Sciatic nerve (tissue), 2 donors: ENCODE results near the gene TMEM131L. TPM values are rescaled to one million over a fixed set of nuclear protein-coding genes. Genes with fewer than 3 reads are reported as not detected.
"Not testable (repeated sequence)": the region's sequence is repeated elsewhere in the genome, so short reads cannot be mapped to it uniquely, and the experiment has no call there.

Source experiments
- ATAC-seq: fragments of 200-7000 bp; cut with Tn5 transposase; one replicate; pipeline ENCODE4 v1.9.1; 2020; ENCODE audit warnings: mild to moderate bottlenecking, moderate library complexity
- DNase-seq: peaks from one replicate; pipeline ENCODE4 v3.0.0-alpha.2; 2020; ENCODE audit warnings: low spot score
- intact Hi-C: fragments of 100-400 bp; cut with DNase I; formaldehyde crosslinking; loops from one replicate; pipeline ENCODE4 v1.14.2; 2022
- total RNA-seq: library from RNA; stranded (reverse); fragmentation: NEBNext Ultra II Directional; extraction: Animal tissue kit (Norgen Biotek cat#: 25700); gene quantifications from one replicate; pipeline ENCODE4 v1.2.1, GENCODE V29; 2021
- donor health status: DM: no; HTN: no; CAD: no.
- donor health status: DM: no; HTN: no; CAD: no.

The TMEM131L gene
- total RNA-seq, 1 donor from 2014 or later: 15.2 TPM

- ATAC-seq: peak; percentile 72
- intact Hi-C loops: no loop called here
- no peak for DNase-seq
Measured at GRCh38 chr4:153651587-153651986, 185.4 kb downstream of the TMEM131L start.

- DNase-seq: no peak
- peak; percentile 65 for ATAC-seq
- intact Hi-C loops: no loop called here
Measured at GRCh38 chr4:153652051-153652784, 186.1 kb downstream of the TMEM131L start.

- DNase-seq: no peak
- intact Hi-C loops: no loop called here
- ATAC-seq: no peak
Measured at GRCh38 chr4:153655002-153655541, 188.9 kb downstream of the TMEM131L start.

- intact Hi-C loops: no loop called here
- ATAC-seq (peak; percentile 87), DNase-seq (peak; percentile 71)
Measured at GRCh38 chr4:153655928-153656327, 189.8 kb downstream of the TMEM131L start.

GRCh38 chr4:153661215-153661822 lies 195.2 kb downstream of the TMEM131L start:
- peak; percentile 83 for ATAC-seq
- intact Hi-C loops: no loop called here
- no peak for DNase-seq

DNA sequence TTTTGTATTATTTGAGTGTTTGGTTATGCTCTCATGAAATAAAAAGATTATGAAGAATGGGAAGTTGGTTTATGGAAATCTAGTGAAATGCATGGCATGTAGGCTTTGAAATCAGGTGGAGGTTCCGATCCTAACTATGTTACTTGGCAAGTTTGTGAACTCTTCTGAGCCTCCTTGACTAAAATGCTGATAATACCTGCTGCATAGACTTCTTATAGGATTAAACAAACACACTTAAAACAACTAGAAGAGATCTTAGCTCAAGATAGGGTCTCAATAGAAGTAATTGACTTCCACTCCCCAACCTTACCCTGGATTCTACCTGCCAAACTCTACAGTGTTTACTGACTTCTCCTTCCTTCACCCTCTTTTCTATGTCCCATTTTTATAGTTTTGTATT lies 195.7 kb downstream of the TMEM131L start:
- no peak for DNase-seq
- intact Hi-C loops: no loop called here
- ATAC-seq: no peak

DNA sequence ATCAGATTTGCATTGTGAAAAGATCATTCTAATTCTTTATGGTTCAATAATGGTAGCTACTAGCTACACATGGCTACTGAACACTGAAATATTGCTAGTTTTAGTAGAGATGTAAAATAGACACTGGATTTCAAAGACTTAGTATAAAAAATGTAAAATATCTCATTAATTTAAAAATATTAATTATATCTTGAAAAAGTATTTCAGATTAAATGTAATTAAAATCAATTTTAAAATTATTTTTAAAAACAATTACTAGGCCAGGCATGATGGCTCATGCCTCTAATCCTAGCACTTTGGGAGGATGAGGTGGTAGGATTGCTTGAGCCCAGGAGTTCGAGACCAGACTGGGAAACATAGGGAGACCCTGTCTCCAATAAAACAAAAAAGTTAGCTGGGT lies 197.5 kb downstream of the TMEM131L start:
- no peak for ATAC-seq
- no peak for DNase-seq
- intact Hi-C loops: no loop called here

DNA sequence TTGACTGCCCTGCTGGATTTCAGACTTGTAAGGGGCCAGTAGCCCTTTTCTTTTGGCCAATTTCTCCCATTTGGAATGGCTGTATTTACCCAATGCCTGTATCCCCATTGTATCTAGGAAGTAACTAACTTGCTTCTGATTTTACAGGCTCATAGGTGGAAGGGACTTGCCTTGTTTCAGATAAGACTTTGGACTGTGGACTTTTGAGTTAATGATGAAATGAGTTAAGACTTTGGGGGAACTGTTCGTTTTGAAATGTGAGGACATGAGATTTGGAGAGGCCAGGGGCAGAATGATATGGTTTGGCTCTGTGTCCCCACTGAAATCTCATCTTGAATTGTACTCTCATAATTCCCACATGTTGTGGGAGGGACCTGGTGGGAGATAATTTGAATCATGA lies 200.3 kb downstream of the TMEM131L start:
- intact Hi-C loops, DNase-seq, ATAC-seq: not testable (repeated sequence)

- intact Hi-C loops: no loop called here
- no peak for ATAC-seq
- DNase-seq: no peak
Measured at GRCh38 chr4:153668647-153669046, 202.5 kb downstream of the TMEM131L start.

DNA sequence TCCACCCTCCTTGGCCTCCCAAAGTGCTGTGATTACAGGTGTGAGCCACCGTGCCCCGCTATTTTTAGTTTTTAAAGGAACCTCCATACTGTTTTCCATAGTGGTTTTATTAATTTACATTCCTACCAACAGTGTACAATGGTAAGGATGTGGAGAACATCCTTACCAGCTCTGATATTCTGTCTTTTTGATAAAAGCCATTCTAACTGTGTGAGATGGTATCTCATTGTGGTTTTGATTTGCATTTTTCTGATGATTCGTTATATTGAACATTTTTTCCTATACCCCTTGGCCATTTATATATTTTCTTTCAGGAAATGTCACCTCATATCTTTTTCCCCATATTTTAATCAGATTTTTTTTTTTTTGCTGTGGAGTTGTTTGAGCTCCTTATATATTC lies 203.7 kb downstream of the TMEM131L start:
- DNase-seq: no peak
- no peak for ATAC-seq
- intact Hi-C loops: no loop called here

GRCh38 chr4:153676486-153676885 lies 210.3 kb downstream of the TMEM131L start:
- DNase-seq (no peak), ATAC-seq (no peak)
- intact Hi-C loops: no loop called here

DNA sequence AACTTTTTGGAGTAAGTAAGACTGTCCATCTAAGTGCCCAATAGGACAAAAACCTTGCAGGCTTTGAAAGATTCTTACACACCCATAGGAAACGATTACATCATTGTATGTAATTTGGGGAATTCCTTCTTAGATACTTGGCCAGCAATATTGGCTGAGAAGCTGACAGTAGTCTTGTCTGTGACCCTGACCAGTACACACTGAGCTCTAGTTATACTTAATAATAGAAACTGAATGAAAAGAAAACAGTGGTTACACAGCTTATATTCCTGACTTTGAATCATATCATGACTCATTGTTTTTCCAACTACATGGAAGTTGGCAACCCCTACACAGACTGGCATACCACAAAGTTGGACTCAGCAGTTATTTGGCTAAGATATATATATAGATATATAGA lies 210.8 kb downstream of the TMEM131L start:
- DNase-seq (no peak), ATAC-seq (peak; percentile 34)
- intact Hi-C loops: no loop called here

DNA sequence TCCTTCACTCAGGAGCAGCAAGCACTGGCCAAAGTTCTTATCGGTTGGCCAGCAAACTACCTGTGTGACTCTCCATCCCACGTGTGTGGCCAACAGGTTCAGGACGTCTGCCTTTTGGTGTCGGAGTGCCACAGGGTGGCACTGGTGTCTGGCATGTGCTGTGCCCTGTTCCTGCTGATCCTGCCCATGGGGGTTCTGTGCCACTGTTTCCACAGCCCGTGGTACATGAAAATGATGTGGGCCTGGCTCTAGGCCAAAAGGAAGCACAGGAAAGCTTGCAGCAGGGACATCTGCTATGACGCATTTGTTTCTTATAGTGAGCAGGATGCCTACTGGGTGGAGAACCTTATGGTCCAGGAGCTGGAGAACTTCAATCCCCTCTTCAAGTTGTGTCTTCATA lies 213.3 kb downstream of the TMEM131L start:
- intact Hi-C loops: no loop called here
- ATAC-seq: peak; percentile 16
- DNase-seq: peak; percentile 60

DNA sequence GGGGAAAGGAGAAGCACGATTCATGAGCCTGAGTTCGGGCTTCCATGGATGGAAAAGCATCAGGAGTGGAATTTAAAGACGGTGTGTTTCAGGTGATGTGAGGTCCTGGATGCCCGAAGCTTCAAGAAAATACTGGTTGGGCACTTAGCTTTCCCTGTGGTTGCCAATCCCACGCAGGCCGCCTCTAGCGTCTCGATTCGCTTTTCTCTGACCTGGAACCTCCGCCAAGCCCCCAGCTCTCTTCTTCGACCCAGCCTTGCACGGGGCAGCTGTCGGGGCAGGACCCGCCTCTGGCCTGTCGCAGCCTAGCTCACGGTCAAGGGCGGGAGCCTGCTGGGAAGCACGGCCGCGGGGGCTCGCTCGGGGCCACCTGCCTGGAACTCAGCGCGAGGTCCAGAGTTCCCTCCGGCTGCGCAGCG lies 217.6 kb downstream of the TMEM131L start:
- no peak for DNase-seq
- no peak for ATAC-seq
- intact Hi-C loops: no loop called here

GRCh38 chr4:153684182-153684970 lies 218.2 kb downstream of the TMEM131L start, which contains the start of gene TLR2:
TSS of gene TLR2 (plus strand) at chr4:153684280. CDS start at chr4:153702908, 18,628 bp downstream.
- peak; percentile 95 for ATAC-seq
- intact Hi-C loops: no loop called here
- DNase-seq: peak; percentile 84

DNA sequence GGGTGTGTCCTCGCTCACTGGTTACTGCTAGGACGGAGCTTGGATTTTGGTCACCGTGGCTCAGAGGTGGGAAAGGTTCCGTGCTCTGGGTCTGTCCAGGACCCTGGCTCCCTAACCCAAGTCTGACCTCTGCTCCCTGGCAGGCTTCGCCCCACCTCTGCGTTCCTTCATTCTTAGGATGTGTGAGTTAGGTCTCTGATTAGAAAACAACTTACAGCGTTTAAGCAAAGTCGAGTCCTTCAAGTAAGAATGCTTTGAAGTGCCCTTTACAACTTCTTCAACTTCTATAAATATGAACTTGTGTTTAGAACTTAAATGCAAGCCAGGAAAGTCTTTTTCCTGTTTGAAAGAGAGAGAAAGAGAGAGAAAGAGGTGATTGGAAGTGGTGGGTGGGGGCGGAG lies 218.8 kb downstream of the TMEM131L start:
- no peak for DNase-seq
- ATAC-seq: no peak
- intact Hi-C loops: no loop called here
